ENCODE data around the gene SLC6A5.

SLC6A5 gene

GRCh38 chr11:20671856-20672546, 72.6 kb downstream of the SLC6A5 start:
- no peak for DNase-seq

GRCh38 chr11:20672575-20672974, 73.2 kb downstream of the SLC6A5 start:
- DNase-seq = no peak

- no peak for DNase-seq
These were observed 77.2 kb downstream of the SLC6A5 start for GRCh38 chr11:20676658-20677057.

- DNase-seq = no peak
These were observed 89.4 kb downstream of the SLC6A5 start for GRCh38 chr11:20688761-20689160.

GRCh38 chr11:20707876-20708275, 108.5 kb downstream of the SLC6A5 start:
- no peak for DNase-seq
